Retina (tissue), 1 donor: ENCODE measurements around the gene CNIH3.

Experiments
- DNase-seq: peaks from one replicate; pipeline ENCODE4 v3.0.0-alpha.2; 2016

CNIH3 gene

GRCh38 chr1:224726441-224727182 is 110.5 kb downstream of the CNIH3 start:
- DNase-seq = no peak

DNA sequence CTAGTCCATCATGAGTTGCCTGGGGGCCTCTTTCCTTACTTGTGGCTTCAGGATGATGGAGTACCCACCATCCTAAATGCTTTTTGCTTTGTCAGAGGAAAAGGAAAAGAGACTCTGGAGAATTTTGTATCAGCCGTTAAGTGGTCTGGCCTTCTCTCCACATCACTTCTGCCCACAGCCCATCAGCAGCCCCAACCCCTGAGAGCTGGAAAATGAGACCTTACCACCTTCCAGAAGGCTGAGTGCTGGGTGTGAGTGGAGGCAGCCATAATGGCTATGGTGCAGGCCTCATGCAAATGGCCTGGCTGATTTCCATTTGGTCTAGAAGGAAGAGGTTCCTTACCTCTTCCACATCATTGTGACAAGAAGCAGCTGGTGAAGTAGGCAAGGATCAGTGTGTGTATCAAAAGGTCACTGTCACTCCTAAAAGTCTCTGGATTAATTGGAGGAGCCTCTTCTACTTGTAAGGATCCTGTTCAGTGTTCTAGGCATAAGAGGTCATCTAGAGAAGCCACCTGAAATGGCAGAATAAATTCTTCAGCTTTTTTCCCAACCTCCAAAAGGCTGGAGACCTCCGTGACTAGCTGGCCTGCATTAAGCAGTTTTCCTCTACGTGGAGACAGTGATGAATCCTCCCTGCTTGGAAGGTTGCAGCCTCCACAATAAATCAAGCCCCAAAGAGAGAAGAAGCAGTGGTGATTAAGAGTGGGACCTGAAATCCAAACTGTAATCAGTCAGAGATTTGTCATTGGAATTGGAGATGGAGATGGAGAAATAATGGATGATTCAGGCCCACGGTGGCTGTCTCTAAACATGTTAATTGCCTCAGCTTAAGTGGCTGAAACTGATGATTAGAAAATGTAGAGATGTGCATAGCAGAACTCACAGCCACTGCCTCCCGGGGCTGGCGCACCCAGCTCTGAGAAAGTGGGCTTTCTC is 111.5 kb downstream of the CNIH3 start:
- no peak for DNase-seq

GRCh38 chr1:224730540-224730939 is 114.4 kb downstream of the CNIH3 start:
- no peak for DNase-seq

DNA sequence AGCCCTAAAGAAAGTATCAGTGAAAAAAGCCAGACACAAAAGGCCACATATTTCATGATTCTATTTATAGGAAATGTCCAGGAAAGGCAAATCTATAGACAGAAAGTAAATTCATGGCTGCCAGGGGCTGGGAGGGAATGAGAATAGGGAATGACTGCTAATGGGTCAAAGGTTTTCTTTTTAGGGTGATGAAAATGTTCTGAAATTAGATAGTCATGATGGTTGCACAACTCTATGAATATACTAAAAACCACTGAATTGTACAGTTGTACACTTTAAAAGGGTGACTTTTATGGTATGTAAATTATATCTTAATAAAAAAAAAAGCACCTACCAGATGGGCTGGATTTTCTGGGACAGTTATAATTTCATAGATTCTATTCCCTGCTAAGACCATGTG is 114.8 kb downstream of the CNIH3 start:
- DNase-seq = no peak

DNA sequence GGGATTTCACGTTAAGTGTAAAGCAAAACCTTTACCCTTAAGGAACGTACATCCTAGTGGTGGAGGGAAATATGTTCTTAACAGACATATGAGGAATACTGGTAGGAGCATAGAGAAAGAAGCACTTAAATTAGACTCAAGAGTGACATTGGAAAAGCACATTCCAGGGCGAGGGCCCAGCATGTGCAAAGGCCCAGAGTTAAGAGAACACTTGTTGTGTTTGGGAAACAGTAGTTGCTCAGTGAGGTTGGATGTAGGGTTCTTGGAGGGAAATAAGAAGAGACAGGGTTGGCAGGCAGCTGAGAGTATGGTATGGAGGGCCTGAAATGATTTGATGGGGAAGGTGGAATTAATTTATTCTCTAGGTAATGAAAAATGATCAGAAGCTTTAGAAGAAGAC is 115.5 kb downstream of the CNIH3 start:
- DNase-seq = no peak

- DNase-seq = no peak
These were observed 116.4 kb downstream of the CNIH3 start for GRCh38 chr1:224732377-224733026.

DNA sequence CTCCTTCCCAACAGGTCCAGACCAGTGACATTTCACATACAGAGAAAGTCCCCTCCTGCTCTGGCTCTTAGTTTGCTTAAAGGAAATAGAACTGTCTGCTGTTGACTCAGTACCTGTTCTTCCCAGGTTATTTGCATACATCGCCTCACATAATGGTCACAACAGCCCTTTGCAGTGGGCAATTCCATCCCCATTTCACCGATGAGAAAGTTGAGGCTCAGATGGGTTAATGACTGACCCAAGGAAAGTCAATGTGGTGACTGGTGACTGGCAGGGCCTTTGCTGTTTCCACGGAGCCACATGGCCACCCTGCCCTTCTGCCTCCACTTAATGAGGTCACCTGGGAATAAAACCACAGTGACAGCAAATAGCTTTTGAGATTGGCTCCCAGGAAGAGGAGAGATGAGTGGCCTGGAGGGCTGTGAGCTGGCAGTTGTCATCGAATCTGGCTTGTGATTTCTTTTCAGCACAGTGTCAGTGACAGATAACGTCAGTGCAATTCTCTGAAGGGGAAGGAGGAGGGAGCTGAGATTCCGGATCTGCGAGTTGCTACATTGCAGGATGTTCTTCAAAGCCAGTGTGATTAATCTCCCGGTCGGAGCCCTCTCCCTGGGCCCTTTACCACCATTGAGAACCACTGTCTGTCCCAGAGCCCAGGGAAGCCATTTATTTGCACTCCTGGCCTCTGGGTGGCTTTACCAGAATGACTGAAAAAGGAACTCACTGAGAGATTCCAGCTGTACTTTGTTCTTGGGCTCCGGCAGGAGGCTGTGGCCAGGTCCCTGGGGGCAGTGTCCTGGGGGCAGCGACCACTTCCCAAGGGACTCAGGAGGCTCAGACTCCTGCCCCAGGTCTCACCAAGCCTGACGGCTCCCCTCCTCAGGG is 117.2 kb downstream of the CNIH3 start:
- DNase-seq = peak; percentile 35

DNA sequence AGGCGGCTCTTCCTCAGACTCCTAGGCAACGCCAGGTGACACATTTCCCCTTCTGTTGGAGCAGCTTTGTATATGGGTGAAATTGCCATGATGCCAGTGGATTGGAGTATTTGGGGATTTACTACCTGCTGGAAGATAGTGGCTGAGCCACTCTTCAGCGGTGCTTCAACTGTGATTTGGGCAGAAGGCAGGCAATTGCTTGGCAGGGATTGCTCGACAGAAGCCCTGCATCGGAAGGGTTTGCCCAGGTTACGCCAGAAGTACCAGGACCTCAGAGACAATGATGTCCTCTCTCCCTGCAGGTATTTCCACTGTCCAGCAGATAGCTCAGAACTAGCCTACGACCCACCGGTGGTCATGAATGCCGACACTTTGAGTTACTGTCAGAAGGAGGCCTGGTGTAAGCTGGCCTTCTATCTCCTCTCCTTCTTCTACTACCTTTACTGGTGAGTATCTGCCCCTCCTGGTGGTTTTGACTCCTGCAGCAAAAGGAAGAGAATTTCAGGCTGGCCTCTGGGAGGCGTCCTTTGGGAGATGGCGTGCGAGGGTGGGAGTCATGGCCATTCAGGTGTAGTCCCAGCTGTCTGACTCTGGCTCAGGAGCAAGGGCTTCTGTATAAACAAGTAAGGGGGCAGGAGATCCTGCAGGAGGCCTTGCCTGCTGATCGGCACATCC is 118.3 kb downstream of the CNIH3 start:
- DNase-seq = no peak

GRCh38 chr1:224735159-224735558 is 119.0 kb downstream of the CNIH3 start:
- DNase-seq = no peak

DNA sequence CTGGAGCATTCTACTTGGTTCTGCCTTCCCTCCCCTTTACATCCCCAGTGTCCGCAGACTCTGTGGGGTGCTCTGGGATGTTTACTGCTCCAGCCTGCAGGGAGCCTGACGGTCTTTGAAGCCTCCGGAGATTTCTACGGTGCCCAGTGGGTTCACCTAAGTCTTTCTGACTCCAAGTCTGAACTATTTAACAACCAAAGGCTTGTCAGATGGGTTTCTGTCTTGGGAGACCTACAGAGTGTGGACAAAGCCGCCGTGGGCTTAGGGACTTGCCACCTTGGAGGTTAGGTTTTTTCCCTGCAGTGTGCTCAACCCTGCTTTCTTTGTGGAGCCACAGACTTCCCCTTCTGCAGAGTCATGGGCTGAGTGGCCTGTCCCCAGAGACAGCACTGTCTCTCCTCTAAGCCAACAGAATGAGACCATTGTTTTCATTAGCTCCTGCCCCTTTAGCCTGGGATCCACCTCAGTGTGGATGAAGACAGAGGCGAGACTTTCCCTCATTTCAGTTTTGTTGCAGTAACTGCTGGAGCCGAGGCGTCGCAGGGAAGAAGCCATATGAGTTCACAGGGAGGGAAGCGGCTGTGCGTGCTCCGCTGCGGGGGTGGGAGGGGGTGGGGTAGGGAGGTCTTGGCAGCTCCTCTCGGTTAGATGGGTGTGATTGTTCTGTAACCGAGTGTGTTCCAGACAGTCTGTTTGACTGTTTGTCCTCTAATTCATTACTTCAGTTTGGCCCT is 120.7 kb downstream of the CNIH3 start:
- peak; percentile 52 for DNase-seq

DNA sequence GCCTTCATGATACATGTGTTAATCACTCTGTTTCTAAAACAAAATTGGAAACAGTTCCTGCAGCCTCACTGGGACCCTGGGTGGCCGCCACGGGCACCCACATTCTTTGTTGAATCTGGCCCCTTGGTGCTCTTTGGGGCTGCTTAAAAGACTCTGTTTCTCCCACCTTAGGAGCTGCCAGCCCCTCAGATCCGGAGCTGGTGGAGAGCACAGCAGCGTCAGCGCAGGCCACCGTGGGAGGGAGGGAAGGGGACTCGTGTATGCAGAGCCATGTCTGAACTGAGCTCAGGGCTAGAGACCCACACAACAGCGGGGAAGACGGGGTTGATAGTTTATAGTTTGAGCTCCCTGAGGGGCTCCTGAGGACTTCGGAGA is 121.2 kb downstream of the CNIH3 start:
- no peak for DNase-seq

DNA sequence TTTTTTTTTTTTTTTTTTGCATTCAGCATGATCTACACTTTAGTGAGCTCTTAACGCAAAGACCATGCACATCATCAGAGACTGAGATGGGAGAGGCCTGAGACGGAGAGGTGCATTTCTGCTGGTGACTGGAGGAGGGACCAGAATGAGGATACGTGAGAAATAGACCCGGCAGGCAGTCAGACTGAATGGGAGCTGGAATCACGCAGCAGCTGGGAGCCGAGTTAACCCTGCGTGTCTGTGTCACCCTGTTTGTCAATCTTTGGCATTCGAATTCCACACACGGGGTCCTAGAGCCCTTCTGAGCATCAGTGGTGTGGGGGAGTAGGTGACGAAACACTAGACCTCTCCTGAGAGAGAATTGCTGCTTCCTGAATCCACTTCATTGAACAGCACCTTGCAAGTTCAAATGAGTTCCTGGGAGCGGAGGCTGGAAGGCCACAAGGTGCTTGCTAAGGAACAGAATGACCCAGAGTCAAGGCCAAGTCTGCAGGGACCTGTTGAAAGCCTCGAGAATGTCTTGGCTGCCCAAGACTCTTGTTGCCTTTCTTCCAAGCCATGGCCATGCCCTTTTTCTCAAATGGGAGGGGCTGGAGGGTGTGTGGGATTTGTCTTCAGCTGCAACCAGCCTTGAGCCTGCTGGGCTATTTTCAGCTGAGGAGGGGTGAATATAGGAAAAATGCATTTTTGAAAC is 123.3 kb downstream of the CNIH3 start:
- DNase-seq = no peak

GRCh38 chr1:224739997-224740684 is 124.0 kb downstream of the CNIH3 start:
- DNase-seq = no peak

GRCh38 chr1:224740685-224741052 is 124.6 kb downstream of the CNIH3 start:
- DNase-seq = no peak

GRCh38 chr1:224742349-224742748 is 126.2 kb downstream of the CNIH3 start:
- DNase-seq = no peak

DNA sequence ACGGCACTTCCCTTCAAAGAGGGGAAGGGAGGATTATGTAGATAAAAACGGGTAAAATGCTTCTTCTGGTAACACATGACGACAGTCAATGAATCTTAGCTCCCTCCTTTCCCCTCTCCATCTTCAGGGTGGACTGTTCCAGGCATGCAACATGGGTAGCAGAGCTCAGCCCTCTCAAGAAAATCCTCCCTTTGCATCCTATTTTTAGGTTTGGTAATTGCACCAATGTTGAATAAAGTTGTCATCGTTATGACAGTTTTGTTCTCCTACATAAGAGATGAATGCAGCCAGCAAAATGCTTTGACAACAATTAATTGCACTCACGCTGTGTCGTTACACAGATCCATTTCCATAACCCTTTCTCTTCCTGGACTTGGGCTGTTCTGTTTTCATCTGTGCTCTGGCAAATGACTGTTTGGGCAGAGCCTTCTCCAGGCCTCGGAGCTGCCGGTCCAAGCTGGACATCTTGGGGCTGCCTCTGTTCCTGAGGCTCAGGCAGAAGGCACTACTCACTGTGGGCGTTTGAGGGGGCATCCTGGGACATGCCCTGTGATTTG is 127.6 kb downstream of the CNIH3 start:
- DNase-seq = no peak

DNA sequence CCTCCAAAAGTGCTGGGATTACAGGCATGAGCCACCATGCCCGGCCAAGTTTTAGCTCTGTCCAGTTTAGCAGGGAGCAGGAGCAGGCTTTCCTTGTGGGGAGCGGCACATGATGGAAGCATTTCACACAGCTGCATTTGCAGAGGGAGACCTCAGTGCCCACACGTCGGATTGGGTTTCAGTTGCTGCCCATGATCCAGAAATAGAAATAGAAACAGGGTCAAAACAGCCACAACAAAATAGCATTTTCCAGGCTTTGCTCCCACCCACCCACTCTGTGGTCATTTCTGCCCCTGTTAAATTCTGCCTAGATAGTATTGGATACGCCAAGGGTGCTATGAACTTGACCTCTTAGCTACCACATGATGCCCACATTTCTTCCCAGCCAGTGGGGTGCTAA is 128.4 kb downstream of the CNIH3 start:
- DNase-seq = no peak

GRCh38 chr1:224745394-224745793 is 129.3 kb downstream of the CNIH3 start:
- no peak for DNase-seq

DNA sequence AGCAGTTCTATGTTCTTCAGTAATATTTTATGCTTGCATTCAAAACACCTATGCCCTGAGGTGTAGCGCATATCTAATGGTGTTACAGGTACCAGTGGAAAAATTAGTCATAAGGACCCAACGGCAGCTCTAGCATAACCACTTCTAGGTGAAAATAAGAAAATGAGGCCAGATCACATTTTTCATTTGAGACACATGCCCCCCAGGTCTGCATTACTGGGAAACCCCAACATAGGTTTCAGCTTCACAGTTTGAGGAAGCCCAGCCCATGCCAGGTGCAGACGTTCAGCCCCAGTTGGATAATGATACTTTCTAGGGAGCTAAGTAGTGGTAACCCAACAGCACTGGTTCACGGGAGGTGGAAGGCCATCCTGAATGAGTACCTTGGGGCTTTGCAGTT is 129.8 kb downstream of the CNIH3 start:
- DNase-seq = no peak

DNA sequence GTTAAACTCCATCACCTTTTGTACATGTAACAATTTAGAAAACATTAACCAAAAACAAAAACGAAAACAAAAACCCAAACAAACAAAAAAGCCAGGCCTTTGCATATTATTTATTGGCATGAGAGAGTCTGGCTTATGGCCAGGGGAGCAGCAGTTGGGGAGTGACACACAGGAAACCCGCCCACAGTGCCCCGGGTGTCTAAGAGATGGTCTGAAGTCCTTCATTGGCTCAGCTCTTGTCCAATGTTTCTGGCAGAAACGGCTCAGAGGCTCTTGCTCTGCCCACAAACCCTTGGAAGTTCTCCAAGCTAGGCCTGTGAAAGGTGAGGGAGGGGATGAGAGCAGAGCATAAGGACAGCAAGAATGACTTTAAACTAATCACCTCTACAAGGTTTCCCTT is 131.5 kb downstream of the CNIH3 start:
- DNase-seq = no peak
